Middle frontal gyrus (tissue), 1 donor: ENCODE data around the gene RCOR1.
"Not testable (repeated sequence)": the region's sequence is repeated elsewhere in the genome, so short reads cannot be mapped to it uniquely, and the experiment has no call there.

Source experiments
- DNase-seq: peaks from one replicate; pipeline ENCODE4 v3.0.0-alpha.2; 2015; ENCODE audit warnings: low spot score; ENCODE audit errors: extremely low spot score

RCOR1 gene

DNA sequence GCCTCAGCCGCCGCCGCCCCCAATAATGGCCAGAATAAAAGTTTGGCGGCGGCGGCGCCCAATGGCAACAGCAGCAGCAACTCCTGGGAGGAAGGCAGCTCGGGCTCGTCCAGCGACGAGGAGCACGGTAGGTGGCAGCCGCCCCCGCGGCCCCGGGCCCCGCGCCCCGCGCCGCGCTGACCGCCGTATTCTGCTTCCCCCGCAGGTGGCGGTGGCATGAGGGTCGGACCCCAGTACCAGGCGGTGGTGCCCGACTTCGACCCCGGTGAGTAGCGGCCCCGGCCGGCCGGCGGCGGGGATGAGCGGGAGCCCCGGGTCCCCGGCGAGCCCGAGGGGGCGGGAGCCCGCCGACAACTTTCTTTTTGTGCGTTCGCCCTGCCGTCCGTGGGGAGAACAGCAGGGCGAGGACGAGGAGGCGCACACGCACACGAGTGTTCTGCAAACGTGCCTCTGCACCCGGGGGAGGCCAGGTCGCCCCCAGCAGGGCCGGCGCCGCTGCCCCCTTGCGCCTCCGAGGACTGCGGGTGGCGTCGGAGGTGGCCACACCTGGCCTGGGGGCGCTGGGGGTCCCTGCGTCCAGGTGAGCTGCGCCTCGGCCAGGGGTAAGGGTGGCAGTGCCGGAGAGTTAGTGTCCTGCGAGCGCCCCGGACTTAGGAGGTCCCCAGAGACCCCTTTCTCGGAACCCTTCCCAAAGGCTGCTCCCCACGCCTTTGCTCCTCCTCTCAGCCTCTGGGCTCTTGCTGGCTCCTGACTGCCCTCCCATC is 794 bp downstream of the RCOR1 start:
- no peak for DNase-seq

GRCh38 chr14:102593825-102594137 is 1.3 kb downstream of the RCOR1 start:
- DNase-seq = no peak

- no peak for DNase-seq
Observed at GRCh38 chr14:102594514-102595175, 2.2 kb downstream of the RCOR1 start.

DNA sequence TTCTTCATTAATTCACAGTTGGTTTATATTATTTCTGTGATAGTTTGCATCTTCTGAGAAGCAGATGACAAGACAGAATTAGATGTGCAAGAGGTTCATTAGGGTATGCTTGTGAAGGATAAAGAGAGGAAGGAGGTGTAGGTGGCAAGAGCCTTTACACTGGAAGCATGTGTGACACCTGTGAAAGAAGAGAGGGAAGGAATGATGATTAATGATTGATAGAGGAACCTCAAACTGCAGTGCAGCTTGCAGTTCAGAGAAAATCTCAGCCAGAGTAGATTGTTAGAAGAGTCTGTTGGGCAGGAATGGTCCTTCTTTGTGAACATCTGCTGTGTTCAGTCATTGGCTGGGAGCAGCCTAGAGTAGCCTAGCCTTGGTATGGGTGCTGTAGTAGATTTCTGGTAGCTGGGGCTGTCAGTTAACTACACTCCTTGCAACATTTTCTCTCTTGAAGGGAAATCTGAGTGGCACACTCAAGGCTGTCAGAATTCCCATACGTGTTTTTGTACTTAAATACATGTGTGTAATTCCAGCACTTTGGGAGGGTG is 9.0 kb downstream of the RCOR1 start:
- no peak for DNase-seq

DNA sequence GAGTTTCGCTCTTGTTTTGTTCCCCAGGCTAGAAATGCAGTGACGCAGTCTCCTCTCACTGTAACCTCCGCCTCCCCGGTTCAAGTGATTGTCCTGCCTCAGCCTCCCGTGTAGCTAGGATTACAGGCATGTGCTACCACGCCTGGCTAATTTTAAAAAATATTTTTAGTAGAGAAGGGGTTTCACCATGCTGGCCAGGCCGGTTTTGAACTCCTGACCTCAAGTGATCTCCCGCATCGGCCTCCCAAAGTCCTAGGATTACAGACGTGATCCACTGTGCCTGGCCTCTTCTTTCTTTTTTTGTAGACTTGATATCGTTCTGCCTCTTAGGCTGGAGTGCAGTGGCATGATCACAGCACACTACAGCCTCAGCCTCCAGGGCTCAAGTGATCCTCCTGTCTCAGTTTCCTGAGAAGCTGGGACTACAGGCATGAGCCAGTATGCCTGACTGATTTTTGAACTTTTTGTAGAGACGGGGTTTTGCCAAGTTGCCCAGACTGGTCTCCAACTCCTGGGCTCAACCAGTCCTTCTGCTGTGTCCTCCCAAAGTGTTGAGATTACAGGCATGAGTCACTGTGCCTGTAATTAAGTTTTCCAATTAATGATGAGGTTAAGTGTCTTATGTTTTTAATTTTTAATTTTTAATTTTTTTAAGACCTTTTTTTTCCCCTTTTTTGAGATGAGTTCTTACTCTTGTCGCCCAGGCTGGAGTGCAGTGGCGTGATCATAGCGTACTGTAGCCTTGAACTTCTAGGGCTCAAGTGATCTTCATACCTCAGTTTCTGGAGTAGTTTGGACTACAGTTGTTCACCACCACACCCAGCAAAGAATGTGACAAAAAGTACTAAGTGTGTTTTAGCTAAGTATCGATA is 10.2 kb downstream of the RCOR1 start:
- no peak for DNase-seq

- no peak for DNase-seq
Observed at GRCh38 chr14:102603293-102603907, 11.0 kb downstream of the RCOR1 start.

DNA sequence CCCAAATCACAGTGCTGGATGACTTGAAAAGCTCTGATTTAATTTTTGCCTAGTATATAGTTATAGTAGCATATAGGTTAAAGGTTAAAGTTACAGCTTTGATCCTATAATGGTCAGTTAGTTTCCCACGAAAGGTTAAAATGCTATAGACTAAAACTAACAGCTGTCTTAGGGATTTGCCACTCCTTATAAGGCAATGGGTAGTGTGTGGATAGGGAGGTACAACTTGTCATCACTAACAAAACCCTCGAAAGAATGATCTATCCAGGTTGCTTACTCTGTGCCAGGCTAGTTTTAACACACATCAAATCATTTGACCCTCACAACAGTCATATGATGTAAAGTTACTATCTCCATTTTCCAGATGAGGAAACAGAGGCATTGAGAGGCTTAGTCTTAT is 11.7 kb downstream of the RCOR1 start:
- no peak for DNase-seq

- no peak for DNase-seq
Observed at GRCh38 chr14:102605029-102605428, 12.6 kb downstream of the RCOR1 start.

GRCh38 chr14:102606296-102606695 is 13.8 kb downstream of the RCOR1 start:
- no peak for DNase-seq

- DNase-seq = no peak
Observed at GRCh38 chr14:102608064-102608446, 15.6 kb downstream of the RCOR1 start.

- no peak for DNase-seq
Observed at GRCh38 chr14:102610968-102611811, 18.7 kb downstream of the RCOR1 start.

- no peak for DNase-seq
Observed at GRCh38 chr14:102616318-102616717, 23.9 kb downstream of the RCOR1 start.

DNA sequence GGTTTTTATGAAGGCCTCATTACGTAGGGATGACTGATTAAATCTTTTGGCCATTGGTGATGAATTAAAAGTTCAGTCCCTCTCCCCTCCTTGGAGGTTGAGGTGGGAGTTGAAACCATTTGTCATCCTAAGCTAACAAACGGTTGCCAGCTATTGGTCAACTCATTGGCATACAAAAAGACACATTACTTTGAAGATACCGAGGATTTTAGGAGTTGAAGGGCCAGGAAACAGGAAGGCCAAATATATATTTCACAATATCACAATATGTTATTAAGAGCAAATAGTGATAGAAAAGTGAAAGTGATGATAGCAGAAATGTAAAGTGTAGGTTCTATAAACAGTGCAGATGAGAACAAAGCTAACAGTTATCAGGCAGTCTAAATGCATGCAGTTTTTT is 24.4 kb downstream of the RCOR1 start:
- DNase-seq = no peak

DNA sequence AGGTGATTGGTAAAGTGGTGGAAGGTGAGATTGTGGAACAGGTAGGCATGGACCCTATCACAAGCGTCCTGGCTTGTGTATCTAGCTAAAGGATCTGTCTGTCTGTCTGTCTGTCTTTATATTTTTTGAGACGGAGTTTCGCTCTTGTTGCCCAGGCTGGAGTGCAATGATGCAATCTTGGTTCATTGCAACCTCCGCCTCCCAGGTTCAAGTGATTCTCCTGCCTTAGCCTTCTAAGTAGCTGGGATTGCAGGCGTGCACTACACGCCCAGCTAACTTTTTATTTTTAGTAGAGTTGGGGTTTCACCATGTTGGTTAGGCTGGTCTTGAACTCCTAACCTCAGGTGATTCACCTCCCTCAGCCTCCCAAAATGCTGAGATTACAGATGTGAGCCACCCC is 26.6 kb downstream of the RCOR1 start:
- not testable (repeated sequence) for DNase-seq

DNA sequence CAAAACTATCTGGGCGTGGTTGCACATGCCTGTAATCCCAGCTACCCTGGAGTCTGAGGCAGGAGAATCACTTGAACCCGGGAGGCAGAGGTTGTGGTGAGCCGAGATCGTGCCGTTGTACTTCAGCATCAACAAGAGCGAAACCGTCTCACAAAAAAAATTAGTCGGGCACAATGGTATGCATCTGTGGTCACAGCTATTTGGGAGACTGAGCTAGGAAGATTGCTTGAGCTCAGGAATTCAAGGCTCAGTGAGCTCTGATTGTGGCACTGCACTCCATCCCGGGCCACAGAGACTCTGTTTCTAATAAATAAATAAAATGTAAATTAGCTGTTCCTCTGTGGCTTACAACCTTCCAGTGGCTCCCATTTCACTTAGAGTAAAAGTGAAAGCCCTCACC is 28.0 kb downstream of the RCOR1 start:
- DNase-seq = no peak

DNA sequence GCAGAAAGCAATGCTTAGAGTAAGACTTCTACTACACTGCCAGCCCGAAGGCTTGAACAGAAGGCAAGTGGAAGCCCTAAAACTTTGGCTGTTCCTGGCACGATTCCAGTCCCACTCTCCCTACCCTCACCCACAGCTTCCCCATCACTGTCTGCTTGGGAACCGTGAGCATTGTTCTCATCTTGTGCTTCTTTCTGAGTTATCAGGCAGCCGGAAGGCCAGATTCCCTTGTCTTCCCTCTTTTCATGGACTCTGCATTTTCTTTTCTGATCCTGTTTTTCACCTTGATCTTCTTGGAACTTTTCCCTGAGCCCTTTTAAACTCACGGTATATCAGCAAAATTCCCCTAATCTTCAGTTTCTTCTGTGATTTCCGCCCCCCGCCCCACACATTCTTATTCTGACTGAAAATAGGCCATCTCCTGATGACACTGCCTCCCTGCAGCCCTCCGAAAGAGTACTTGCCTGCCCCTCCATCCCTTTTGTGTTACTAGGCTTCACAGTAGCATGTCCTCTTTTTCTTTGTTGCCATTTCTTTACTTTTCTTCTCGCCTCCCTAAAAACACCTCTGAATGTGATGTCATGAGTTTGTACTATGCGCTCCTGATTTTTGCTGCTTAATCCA is 29.9 kb downstream of the RCOR1 start:
- no peak for DNase-seq

GRCh38 chr14:102624666-102625065 is 32.2 kb downstream of the RCOR1 start:
- DNase-seq = no peak

GRCh38 chr14:102625564-102626296 is 33.3 kb downstream of the RCOR1 start:
- DNase-seq = no peak

DNA sequence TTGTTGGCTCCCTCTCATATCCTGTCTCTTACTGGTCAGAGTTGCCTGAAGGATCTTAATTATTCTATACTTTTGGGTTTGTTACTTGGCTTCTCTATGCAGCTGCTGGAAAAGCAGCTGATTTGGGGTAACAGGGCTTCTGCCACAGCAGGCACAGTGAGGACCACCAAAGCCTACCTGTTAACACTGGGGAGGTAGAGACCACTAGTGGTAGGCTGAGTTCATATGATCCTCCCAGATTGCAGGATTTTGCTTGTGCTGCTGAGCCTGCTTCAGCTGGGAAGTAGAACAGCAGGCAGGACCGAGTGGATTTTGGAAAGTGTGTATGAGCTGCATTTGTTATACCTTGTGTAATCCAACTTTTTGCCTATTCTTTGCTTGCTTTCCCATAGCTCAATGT is 34.1 kb downstream of the RCOR1 start:
- DNase-seq = no peak
